ENCODE data around the gene MSTO1. TPM values are rescaled to one million over a fixed set of nuclear protein-coding genes. Genes with fewer than 3 reads are reported as not detected.
"Not testable (repeated sequence)": the region's sequence is repeated elsewhere in the genome, so short reads cannot be mapped to it uniquely, and the experiment has no call there.

The MSTO1 gene
- 16.0 and 46.7 TPM in 2 replicates for total RNA-seq (2014; rRNA removed; shearing (Covaris generic))
- 39.0 and 40.6 TPM in 2 replicates for polyA plus RNA-seq (2016; fragmentation: Nextera tagmentation; extraction: Ambion mirVana)

DNA sequence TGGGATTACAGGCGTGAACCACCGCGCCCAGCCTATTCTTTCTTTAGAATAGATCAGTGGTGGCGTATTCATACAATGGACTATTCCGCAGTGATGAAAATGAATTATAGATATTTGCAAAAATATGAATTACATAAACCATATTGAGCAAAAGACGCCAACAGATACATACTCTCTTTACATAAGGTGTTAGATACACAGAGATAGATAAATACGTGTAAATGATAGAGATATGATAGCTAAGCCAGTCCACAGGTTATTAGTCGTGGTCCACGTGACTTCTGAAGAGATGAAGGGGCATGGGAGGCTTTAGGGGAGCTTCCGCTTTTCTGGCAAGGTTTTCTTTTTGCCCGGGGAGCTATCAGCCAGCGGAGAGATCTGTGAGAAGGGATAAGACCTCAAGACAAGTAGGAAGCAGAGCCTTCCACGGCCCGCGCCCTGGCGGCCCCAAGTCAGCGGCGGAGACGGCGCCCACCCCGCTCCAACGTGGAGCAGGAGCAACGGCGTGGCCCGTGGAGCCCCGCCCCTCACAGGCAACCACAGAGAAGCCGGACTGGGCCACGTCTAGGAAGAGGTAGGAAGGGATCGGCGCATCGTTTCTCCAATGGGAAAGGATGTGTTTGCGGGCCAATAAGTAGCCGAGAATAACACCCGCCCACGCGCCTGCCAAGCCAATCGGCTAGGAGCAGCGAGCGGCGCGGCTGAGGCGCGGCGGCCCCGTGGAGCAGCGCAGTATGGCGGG is at the start of gene MSTO1:
Gene MSTO1, plus strand, starts transcription at position 704 of the 742 bp plus-strand sequence. Its CDS starts 31 bp downstream, at position 735.
- no peaks in the 10 kb centered on the region for H4K20me1 ChIP-seq (ENCODE audit: insufficient read depth)
- no peaks in the 10 kb centered on the region; the same call in 1 of the 2 replicates for H3F3A ChIP-seq (ENCODE audit: insufficient read depth)
- TF ChIP-seq EZH2phosphoT487 (IDR thresholded peaks at IDR 0.05; ENCODE audit: insufficient read depth, low read depth) (no peak), EZH2 (IDR thresholded peaks at IDR 0.05; ENCODE audit: insufficient read depth, poor library complexity, severe bottlenecking) (no peak)
- WGBS, 2 experiments (ENCODE audit: low coverage in 1 of 2, low lambda C conversion rate in 2 of 2, missing lambda C conversion rate in 2 of 2) = 7 to 9% methylated on average over 36 to 47 of the region's 47 CpGs
- peak within 1 kb of the TSS; percentile 83 for H3K4me3 ChIP-seq
- in situ Hi-C loops (cut with MboI) = no loop called here
- no peaks in the 10 kb centered on the region for H3K9me2 ChIP-seq (ENCODE audit: insufficient read depth)
- peak within 1 kb of the TSS; percentile 89 for H3K9ac ChIP-seq
- H3K9me3 ChIP-seq (ENCODE audit: low read depth) = no peaks in the 10 kb centered on the region
- peaks cover 2% of the 10 kb centered on the region; the same call in 1 of the 2 replicates for H3K36me3 ChIP-seq (ENCODE audit: low read depth)
- H3K79me2 ChIP-seq (ENCODE audit: insufficient read depth) = 0 out of 2 replicates have a peak, but pooled peaks cover 3% of the 10 kb centered on the region
- no peaks in the 10 kb centered on the region for H3K4me1 ChIP-seq (ENCODE audit: insufficient read depth)
- H3K27ac ChIP-seq = peak within 1 kb of the TSS; percentile 69
- H2AFZ ChIP-seq = peak within 1 kb of the TSS; percentile 96
- DNase-seq = peak; percentile 99
- H3K4me2 ChIP-seq (ENCODE audit: unreplicated experiment) = peak within 1 kb of the TSS; percentile 98
- H3K27me3 ChIP-seq (replicated peaks; ENCODE audit: insufficient read depth) = no peaks in the 10 kb centered on the region

- H3K36me3 ChIP-seq (ENCODE audit: low read depth); H3K9me3 ChIP-seq (ENCODE audit: low read depth); H3K9me2 ChIP-seq (ENCODE audit: insufficient read depth); in situ Hi-C loops (cut with MboI); H3K27me3 ChIP-seq (replicated peaks; ENCODE audit: insufficient read depth): not testable (repeated sequence)
- peak overlapping the region; percentile 97 for H3K27ac ChIP-seq
- peaks cover 27% of the 10 kb centered on the region for H3F3A ChIP-seq (ENCODE audit: insufficient read depth)
- H3K79me2 ChIP-seq (ENCODE audit: insufficient read depth) = peaks cover 84% of the 10 kb centered on the region
- H2AFZ ChIP-seq = peak overlapping the region; percentile 88
- H3K4me3 ChIP-seq = peak overlapping the region; percentile 97
- peak overlapping the region; percentile 73 for H3K4me2 ChIP-seq (ENCODE audit: unreplicated experiment)
- 1 to 2% methylated on average over 20 to 52 of the region's 56 CpGs for WGBS, 2 experiments (ENCODE audit: low coverage in 1 of 2, low lambda C conversion rate in 2 of 2, missing lambda C conversion rate in 2 of 2)
- peak overlapping the region; percentile 98 for H3K9ac ChIP-seq
- H4K20me1 ChIP-seq (ENCODE audit: insufficient read depth) = peaks cover 18% of the 10 kb centered on the region; the same call in 1 of the 2 replicates
- peak; percentile 75 for DNase-seq
- peaks cover 22% of the 10 kb centered on the region for H3K4me1 ChIP-seq (ENCODE audit: insufficient read depth)
Observed at GRCh38 chr1:155561779-155562580, 48.0 kb upstream of the MSTO1 start.

DNA sequence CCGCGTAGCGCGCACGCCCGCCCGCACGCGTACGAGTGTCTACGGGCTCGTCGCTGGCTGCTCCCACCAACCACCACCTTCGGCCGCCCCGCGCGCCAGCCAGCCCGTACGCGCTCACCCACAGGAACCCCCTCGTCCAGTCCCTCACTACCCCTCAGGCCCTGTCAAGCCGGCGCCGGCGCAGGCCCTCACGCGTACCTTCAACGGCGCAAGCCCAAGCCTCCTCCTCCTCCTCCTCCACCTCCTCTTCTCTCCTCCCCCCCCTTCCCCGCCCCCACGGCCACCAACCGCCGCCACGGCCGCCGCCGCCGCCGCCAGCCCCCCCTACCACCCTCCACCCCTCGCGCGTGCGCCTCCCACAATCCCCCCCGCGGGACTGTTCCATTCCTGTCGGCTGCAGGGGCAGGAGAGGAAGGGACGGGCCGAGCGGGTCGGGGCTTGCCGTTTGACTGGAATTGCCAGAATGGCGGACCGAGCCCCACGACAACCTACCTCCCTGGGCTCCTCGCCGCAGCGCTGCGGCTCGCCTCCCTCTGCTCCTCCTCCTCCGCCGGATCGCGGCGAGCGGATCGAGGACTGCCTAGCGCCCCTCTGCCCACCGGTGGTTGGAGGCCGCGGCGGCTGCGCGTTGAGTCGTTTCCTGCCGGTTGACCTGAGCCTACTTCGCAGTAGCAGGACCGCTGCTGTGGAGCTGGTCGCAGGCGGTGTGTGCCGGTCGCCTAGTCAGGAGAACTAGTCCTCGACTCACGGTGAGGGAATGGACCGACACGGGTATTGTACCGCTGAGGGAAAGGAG is 47.2 kb upstream of the MSTO1 start, which contains the start of gene ASH1L:
Gene ASH1L, minus strand, starts transcription at position 223 of the 796 bp plus-strand sequence. CDS start 41,284 bp downstream, outside the sequence.
- DNase-seq = peak; percentile 95
- Histone ChIP-seq H3K9me3 (ENCODE audit: low read depth) (no peaks in the 10 kb centered on the region), H3K36me3 (ENCODE audit: low read depth) (no peaks in the 10 kb centered on the region), H3K79me2 (ENCODE audit: insufficient read depth) (peaks cover 84% of the 10 kb centered on the region), H2AFZ (peak within 1 kb of the TSS; percentile 88), H3F3A (ENCODE audit: insufficient read depth) (peaks cover 27% of the 10 kb centered on the region), H4K20me1 (ENCODE audit: insufficient read depth) (peaks cover 16% of the 10 kb centered on the region; the same call in 1 of the 2 replicates), H3K27ac (peak within 1 kb of the TSS; percentile 97), H3K9me2 (ENCODE audit: insufficient read depth) (no peaks in the 10 kb centered on the region), H3K4me1 (ENCODE audit: insufficient read depth) (peaks cover 22% of the 10 kb centered on the region), H3K4me2 (ENCODE audit: unreplicated experiment) (peak within 1 kb of the TSS; percentile 87), H3K4me3 (peak within 1 kb of the TSS; percentile 97), H3K9ac (peak within 1 kb of the TSS; percentile 98), H3K27me3 (replicated peaks; ENCODE audit: insufficient read depth) (no peaks in the 10 kb centered on the region)
- no peak for TF ChIP-seq EZH2 (IDR thresholded peaks at IDR 0.05; ENCODE audit: insufficient read depth, poor library complexity, severe bottlenecking)
- TF ChIP-seq EZH2phosphoT487 (IDR thresholded peaks at IDR 0.05; ENCODE audit: insufficient read depth, low read depth) = no peak
- in situ Hi-C loops (cut with MboI) = no loop called here
- WGBS, 2 experiments (ENCODE audit: low coverage in 1 of 2, low lambda C conversion rate in 2 of 2, missing lambda C conversion rate in 2 of 2) = 1% methylated on average over 53 to 79 of the region's 87 CpGs

DNA sequence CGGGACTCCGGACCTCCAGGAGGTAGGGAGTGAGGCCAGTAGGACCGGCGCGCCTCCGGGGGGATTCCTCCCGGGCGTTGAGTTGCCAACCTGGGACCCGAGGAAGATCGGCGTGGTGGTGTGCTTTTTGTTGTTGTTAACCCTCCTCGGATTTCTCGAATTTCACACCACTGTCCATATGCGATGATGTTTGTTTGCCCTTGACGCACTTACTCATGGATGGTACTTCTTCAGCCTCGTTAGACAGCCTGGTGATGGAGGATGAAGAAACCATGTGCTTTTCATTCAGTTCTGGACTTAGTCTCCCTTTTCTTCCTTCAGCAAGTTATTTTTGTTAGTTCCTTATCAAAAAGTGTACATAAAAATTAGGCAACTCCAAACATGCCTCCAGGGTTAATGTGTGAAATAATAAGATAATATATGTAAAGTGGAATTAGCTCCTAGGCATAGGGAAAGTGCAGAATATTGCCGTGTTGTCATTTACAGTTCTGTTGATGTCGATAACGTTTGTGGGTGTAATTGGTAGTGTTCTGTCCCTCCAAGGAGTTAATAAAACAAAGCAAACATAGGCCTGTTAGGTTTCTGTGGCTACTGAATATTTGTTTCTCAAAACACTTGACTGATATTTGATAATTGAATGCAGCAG is 46.5 kb upstream of the MSTO1 start:
- Histone ChIP-seq H3F3A (ENCODE audit: insufficient read depth) (peaks cover 27% of the 10 kb centered on the region), H4K20me1 (ENCODE audit: insufficient read depth) (peaks cover 13% of the 10 kb centered on the region; the same call in 1 of the 2 replicates), H3K27ac (peak overlapping the region; percentile 97), H3K4me1 (ENCODE audit: insufficient read depth) (peaks cover 22% of the 10 kb centered on the region), H3K79me2 (ENCODE audit: insufficient read depth) (peaks cover 84% of the 10 kb centered on the region), H3K4me2 (ENCODE audit: unreplicated experiment) (peak overlapping the region; percentile 87), H3K4me3 (peak overlapping the region; percentile 97), H3K9ac (peak overlapping the region; percentile 98), H2AFZ (peak overlapping the region; percentile 88)
- H3K9me2 ChIP-seq (ENCODE audit: insufficient read depth); H3K36me3 ChIP-seq (ENCODE audit: low read depth); H3K27me3 ChIP-seq (replicated peaks; ENCODE audit: insufficient read depth); H3K9me3 ChIP-seq (ENCODE audit: low read depth); in situ Hi-C loops (cut with MboI): not testable (repeated sequence)
- 1 to 2% methylated on average over 19 of the region's 19 CpGs for WGBS, 2 experiments (ENCODE audit: low coverage in 1 of 2, low lambda C conversion rate in 2 of 2, missing lambda C conversion rate in 2 of 2)
- DNase-seq = peak; percentile 38
